Right atrium auricular region (tissue), 2 donors: Measurements from ENCODE around the gene DNLZ. TPM values are rescaled to one million over a fixed set of nuclear protein-coding genes. Genes with fewer than 3 reads are reported as not detected.

ENCODE experiments used
- DNase-seq: peaks from one replicate; pipeline ENCODE4 v3.0.0-alpha.2; 2019; ENCODE audit warnings: low spot score
- H3K27ac ChIP-seq, 2 donors: fragments of 200-600 bp; sonication (generic); 1 replicate in 1 of 2; 2 replicates in 1 of 2; pipeline ENCODE4 v1.5.1; 2016 to 2019
- H3K27me3 ChIP-seq, 2 donors: fragments of 200-600 bp; sonication (generic); one replicate each; pipeline versions ENCODE4 v1.5.1 to v1.6.0; 2017 to 2019
- H3K36me3 ChIP-seq: fragments of 200-600 bp; sonication (generic); one replicate; pipeline ENCODE4 v1.5.1; 2016
- H3K4me1 ChIP-seq, 2 donors: fragments of 200-600 bp; sonication (generic); one replicate each; pipeline versions ENCODE4 v1.5.1 to v1.6.0; 2017 to 2019
- H3K4me3 ChIP-seq, 2 donors: fragments of 200-600 bp; sonication (generic); 1 replicate in 1 of 2; 2 replicates in 1 of 2; pipeline ENCODE4 v1.5.1; 2017 to 2019; ENCODE audit warnings: mild to moderate bottlenecking in 1 of 2, moderate library complexity in 1 of 2
- H3K9me3 ChIP-seq, 2 donors: fragments of 200-600 bp; sonication (generic); one replicate each; pipeline ENCODE4 v1.5.1; 2019
- CTCF ChIP-seq, 2 donors: fragments of 200-600 bp; sonication (generic); IDR thresholded peaks; one replicate each; pipeline ENCODE4 v1.5.1; 2019; ENCODE audit warnings: antibody characterized with exemption in 2 of 2
- total RNA-seq, 2 donors: library from RNA; depleted of rRNA; stranded (reverse); fragments of >200 nt; gene quantifications; one replicate each; pipeline ENCODE4 v1.1.0, GENCODE V29; 2016

DNLZ gene
- total RNA-seq, 2 donors from 2014 or later = 15.4 to 36.6 TPM

GRCh38 chr9:136379891-136380290, 16.3 kb upstream of the DNLZ start:
- TF ChIP-seq CTCF (IDR thresholded peaks at IDR 0.05) = no peak
- Histone ChIP-seq H3K27ac (no peak overlapping the region), H3K4me3 (no peak overlapping the region), H3K9me3 (no peaks in the 10 kb centered on the region), H3K36me3 (peaks cover 19% of the 10 kb centered on the region), H3K4me1 (peaks cover 0 to 17% of the 10 kb centered on the region in 2 donors), H3K27me3 (no peaks in the 10 kb centered on the region)
- DNase-seq = no peak

GRCh38 chr9:136379401-136379800, 15.9 kb upstream of the DNLZ start:
- Histone ChIP-seq H3K27me3 (no peaks in the 10 kb centered on the region), H3K4me3 (no peak overlapping the region), H3K9me3 (no peaks in the 10 kb centered on the region), H3K4me1 (peaks cover 0 to 17% of the 10 kb centered on the region in 2 donors), H3K27ac (no peak overlapping the region), H3K36me3 (peaks cover 18% of the 10 kb centered on the region)
- DNase-seq = no peak
- TF ChIP-seq CTCF (IDR thresholded peaks at IDR 0.05) = no peak

GRCh38 chr9:136379003-136379287, 15.4 kb upstream of the DNLZ start:
- Histone ChIP-seq H3K4me3 (no peak overlapping the region), H3K27me3 (no peaks in the 10 kb centered on the region), H3K9me3 (no peaks in the 10 kb centered on the region), H3K36me3 (peaks cover 14% of the 10 kb centered on the region), H3K27ac (no peak overlapping the region), H3K4me1 (peaks cover 0 to 17% of the 10 kb centered on the region in 2 donors)
- no peak for DNase-seq
- no peak for TF ChIP-seq CTCF (IDR thresholded peaks at IDR 0.05)

GRCh38 chr9:136378170-136379002, 14.8 kb upstream of the DNLZ start:
- H3K4me3 ChIP-seq = no peak overlapping the region
- no peaks in the 10 kb centered on the region for H3K27me3 ChIP-seq
- peaks cover 10% of the 10 kb centered on the region for H3K36me3 ChIP-seq
- peaks cover 0 to 17% of the 10 kb centered on the region in 2 donors for H3K4me1 ChIP-seq
- no peak for DNase-seq
- H3K27ac ChIP-seq = no peak overlapping the region
- no peak for TF ChIP-seq CTCF (IDR thresholded peaks at IDR 0.05)
- no peaks in the 10 kb centered on the region for H3K9me3 ChIP-seq

GRCh38 chr9:136377341-136378169, 14.0 kb upstream of the DNLZ start:
- H3K36me3 ChIP-seq = peaks cover 4% of the 10 kb centered on the region

More at GRCh38 chr9:136377341-136378169, 14.0 kb upstream of the DNLZ start:
- Histone ChIP-seq H3K4me3 (no peak overlapping the region), H3K27me3 (no peaks in the 10 kb centered on the region), H3K27ac (no peak overlapping the region), H3K9me3 (no peaks in the 10 kb centered on the region), H3K4me1 (peaks cover 0 to 24% of the 10 kb centered on the region in 2 donors)
- DNase-seq = no peak
- TF ChIP-seq CTCF (IDR thresholded peaks at IDR 0.05) = no peak
